Tibial nerve (tissue), 4 donors: ENCODE results near the gene CAMTA1.

Experiments
- EP300 ChIP-seq, 2 donors: sonication (generic); formaldehyde crosslinking; IDR thresholded peaks; one replicate each; pipeline ENCODE4 v1.6.1; 2017; ENCODE audit warnings: antibody characterized with exemption in 2 of 2, mild to moderate bottlenecking in 1 of 2
- POLR2A ChIP-seq, 2 donors: fragments of 450-650 bp; IDR thresholded peaks; one replicate each; pipeline ENCODE4 v1.6.1; 2017; ENCODE audit warnings: antibody characterized with exemption in 2 of 2, mild to moderate bottlenecking in 2 of 2, moderate library complexity in 2 of 2
- TF ChIP-seq, protein P1 (sequence below), 5 experiments: fragments of 200-600 bp in 3 of 5; fragments of 450-650 bp in 2 of 5; sonication (generic) in 3 of 5; IDR thresholded peaks; one replicate each; pipeline ENCODE4 v1.5.1; 2016 to 2019; ENCODE audit warnings: antibody characterized with exemption in 5 of 5, mild to moderate bottlenecking in 3 of 5, moderate library complexity in 2 of 5

DNA sequence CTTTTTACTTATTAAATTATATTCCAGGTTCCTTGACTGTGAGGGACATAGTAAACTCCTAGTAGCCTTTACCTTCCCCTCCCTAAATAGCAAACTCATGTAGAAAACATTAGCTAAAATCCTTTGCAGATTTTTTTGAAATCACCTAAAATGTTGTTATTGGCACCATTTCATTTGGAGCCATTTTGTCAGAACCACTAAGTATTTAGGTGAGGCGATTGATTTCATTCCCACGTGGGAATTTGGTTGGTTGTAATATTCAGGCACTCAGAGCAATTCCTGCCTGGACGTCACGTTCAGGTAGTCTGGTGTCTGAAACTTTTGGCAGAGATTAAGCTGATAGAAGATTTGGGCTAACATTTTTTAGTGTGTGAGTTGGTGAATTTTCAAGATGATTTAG, 84.3 kb downstream of the CAMTA1 start:
- TF ChIP-seq EP300 (IDR thresholded peaks at IDR 0.05) (no peak), POLR2A (IDR thresholded peaks at IDR 0.05) (no peak)
- TF ChIP-seq, protein P1, sequence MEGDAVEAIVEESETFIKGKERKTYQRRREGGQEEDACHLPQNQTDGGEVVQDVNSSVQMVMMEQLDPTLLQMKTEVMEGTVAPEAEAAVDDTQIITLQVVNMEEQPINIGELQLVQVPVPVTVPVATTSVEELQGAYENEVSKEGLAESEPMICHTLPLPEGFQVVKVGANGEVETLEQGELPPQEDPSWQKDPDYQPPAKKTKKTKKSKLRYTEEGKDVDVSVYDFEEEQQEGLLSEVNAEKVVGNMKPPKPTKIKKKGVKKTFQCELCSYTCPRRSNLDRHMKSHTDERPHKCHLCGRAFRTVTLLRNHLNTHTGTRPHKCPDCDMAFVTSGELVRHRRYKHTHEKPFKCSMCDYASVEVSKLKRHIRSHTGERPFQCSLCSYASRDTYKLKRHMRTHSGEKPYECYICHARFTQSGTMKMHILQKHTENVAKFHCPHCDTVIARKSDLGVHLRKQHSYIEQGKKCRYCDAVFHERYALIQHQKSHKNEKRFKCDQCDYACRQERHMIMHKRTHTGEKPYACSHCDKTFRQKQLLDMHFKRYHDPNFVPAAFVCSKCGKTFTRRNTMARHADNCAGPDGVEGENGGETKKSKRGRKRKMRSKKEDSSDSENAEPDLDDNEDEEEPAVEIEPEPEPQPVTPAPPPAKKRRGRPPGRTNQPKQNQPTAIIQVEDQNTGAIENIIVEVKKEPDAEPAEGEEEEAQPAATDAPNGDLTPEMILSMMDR (IDR thresholded peaks at IDR 0.05): no peak
